ENCODE data around the gene TEAD2. TPM values are rescaled to one million over a fixed set of nuclear protein-coding genes. Genes with fewer than 3 reads are reported as not detected.

Gene TEAD2
- total and polyA plus RNA-seq, 10 of the 15 experiments (the other 5 are each of a cell fraction or from before 2014, with no cell fraction given) = 0.04 to 0.26 (median 0.11) TPM; not detected in 3

DNA sequence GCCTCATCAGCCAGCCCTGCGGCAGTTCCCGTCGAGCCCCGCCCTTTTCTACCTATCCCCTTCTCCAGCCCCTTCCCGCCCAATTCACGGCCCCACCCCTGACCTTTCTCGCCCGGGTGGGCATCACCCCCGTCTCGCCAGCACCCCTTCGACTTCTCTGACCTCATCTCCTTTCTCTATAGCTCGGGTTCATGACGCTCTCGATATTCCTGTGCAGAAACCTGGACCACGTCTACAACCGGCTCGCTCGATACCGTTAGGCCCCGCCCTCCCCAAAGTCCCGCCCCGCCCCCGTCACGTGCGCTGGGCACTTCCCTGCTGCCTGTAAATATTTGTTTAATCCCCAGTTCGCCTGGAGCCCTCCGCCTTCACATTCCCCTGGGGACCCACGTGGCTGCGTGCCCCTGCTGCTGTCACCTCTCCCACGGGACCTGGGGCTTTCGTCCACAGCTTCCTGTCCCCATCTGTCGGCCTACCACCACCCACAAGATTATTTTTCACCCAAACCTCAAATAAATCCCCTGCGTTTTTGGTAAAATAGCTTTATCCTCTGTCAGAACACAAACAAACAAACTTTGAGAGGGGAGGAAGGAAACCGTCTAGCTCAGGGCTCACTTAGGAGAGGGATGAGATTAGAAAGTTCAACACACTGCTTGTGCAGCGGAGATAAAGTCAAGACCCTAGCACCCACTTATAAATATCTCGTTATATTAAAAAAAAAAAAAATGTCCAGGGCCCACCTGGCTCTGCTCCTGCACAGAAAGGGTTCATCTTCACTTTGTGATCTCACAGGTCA lies 21.9 kb downstream of the TEAD2 start (continued):
- TF ChIP-seq, protein P1, sequence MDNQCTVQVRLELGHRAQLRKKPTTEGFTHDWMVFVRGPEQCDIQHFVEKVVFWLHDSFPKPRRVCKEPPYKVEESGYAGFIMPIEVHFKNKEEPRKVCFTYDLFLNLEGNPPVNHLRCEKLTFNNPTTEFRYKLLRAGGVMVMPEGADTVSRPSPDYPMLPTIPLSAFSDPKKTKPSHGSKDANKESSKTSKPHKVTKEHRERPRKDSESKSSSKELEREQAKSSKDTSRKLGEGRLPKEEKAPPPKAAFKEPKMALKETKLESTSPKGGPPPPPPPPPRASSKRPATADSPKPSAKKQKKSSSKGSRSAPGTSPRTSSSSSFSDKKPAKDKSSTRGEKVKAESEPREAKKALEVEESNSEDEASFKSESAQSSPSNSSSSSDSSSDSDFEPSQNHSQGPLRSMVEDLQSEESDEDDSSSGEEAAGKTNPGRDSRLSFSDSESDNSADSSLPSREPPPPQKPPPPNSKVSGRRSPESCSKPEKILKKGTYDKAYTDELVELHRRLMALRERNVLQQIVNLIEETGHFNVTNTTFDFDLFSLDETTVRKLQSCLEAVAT (IDR thresholded peaks at IDR 0.05) = peak; percentile 95
- TF ChIP-seq RB1 (IDR thresholded peaks at IDR 0.05; ENCODE audit: borderline replicate concordance) (peak; percentile 91; the same call in 1 of the 2 replicates), NBN (IDR thresholded peaks at IDR 0.05) (peak; percentile 95), ZBTB33 (IDR thresholded peaks at IDR 0.05) (no peak), ZNF274 (IDR thresholded peaks at IDR 0.05; ENCODE audit: insufficient read depth, insufficient read length) (no peak), HDAC6 (IDR thresholded peaks at IDR 0.05; ENCODE audit: unreplicated experiment) (no peak), CEBPB (IDR thresholded peaks at IDR 0.05; ENCODE audit: borderline replicate concordance in 1 of 2, low read depth in 2 of 2, low read length in 2 of 2) (no peak), ZNF384 (IDR thresholded peaks at IDR 0.05; ENCODE audit: borderline replicate concordance, low read depth, low read length) (peak; percentile 57), NR2C1 (IDR thresholded peaks at IDR 0.05) (no peak), TCF12 (IDR thresholded peaks at IDR 0.05; ENCODE audit: low read depth, low read length) (peak; percentile 95), CBFB (IDR thresholded peaks at IDR 0.05; ENCODE audit: low read depth) (peak; percentile 90; the same call in 1 of the 2 replicates)
- TF ChIP-seq, protein P2, sequence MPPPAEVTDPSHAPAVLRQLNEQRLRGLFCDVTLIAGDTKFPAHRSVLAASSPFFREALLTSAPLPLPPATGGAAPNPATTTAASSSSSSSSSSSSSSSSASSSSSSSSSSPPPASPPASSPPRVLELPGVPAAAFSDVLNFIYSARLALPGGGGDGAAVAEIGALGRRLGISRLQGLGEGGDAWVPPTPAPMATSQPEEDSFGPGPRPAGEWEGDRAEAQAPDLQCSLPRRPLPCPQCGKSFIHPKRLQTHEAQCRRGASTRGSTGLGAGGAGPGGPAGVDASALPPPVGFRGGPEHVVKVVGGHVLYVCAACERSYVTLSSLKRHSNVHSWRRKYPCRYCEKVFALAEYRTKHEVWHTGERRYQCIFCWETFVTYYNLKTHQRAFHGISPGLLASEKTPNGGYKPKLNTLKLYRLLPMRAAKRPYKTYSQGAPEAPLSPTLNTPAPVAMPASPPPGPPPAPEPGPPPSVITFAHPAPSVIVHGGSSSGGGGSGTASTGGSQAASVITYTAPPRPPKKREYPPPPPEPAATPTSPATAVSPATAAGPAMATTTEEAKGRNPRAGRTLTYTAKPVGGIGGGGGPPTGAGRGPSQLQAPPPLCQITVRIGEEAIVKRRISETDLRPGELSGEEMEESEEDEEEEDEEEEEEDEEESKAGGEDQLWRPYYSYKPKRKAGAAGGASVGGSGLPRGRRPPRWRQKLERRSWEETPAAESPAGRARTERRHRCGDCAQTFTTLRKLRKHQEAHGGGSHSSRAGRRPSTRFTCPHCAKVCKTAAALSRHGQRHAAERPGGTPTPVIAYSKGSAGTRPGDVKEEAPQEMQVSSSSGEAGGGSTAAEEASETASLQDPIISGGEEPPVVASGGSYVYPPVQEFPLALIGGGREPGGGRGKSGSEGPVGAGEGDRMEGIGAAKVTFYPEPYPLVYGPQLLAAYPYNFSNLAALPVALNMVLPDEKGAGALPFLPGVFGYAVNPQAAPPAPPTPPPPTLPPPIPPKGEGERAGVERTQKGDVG (CRISPR knock-in tag; IDR thresholded peaks at IDR 0.05) = no peak
- TF ChIP-seq, protein P3, sequence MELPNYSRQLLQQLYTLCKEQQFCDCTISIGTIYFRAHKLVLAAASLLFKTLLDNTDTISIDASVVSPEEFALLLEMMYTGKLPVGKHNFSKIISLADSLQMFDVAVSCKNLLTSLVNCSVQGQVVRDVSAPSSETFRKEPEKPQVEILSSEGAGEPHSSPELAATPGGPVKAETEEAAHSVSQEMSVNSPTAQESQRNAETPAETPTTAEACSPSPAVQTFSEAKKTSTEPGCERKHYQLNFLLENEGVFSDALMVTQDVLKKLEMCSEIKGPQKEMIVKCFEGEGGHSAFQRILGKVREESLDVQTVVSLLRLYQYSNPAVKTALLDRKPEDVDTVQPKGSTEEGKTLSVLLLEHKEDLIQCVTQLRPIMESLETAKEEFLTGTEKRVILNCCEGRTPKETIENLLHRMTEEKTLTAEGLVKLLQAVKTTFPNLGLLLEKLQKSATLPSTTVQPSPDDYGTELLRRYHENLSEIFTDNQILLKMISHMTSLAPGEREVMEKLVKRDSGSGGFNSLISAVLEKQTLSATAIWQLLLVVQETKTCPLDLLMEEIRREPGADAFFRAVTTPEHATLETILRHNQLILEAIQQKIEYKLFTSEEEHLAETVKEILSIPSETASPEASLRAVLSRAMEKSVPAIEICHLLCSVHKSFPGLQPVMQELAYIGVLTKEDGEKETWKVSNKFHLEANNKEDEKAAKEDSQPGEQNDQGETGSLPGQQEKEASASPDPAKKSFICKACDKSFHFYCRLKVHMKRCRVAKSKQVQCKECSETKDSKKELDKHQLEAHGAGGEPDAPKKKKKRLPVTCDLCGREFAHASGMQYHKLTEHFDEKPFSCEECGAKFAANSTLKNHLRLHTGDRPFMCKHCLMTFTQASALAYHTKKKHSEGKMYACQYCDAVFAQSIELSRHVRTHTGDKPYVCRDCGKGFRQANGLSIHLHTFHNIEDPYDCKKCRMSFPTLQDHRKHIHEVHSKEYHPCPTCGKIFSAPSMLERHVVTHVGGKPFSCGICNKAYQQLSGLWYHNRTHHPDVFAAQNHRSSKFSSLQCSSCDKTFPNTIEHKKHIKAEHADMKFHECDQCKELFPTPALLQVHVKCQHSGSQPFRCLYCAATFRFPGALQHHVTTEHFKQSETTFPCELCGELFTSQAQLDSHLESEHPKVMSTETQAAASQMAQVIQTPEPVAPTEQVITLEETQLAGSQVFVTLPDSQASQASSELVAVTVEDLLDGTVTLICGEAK (IDR thresholded peaks at IDR 0.05; ENCODE audit: borderline replicate concordance) = peak; percentile 23; the same call in 1 of the 2 replicates
- TF ChIP-seq, protein P4, sequence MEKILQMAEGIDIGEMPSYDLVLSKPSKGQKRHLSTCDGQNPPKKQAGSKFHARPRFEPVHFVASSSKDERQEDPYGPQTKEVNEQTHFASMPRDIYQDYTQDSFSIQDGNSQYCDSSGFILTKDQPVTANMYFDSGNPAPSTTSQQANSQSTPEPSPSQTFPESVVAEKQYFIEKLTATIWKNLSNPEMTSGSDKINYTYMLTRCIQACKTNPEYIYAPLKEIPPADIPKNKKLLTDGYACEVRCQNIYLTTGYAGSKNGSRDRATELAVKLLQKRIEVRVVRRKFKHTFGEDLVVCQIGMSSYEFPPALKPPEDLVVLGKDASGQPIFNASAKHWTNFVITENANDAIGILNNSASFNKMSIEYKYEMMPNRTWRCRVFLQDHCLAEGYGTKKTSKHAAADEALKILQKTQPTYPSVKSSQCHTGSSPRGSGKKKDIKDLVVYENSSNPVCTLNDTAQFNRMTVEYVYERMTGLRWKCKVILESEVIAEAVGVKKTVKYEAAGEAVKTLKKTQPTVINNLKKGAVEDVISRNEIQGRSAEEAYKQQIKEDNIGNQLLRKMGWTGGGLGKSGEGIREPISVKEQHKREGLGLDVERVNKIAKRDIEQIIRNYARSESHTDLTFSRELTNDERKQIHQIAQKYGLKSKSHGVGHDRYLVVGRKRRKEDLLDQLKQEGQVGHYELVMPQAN (conservative IDR thresholded peaks at IDR 0.05) = no peak; the same call in 1 of the 2 replicates
